ENCODE measurements around the gene PANX1.

GRCh38 chr11:94183886-94184264 lies 55.2 kb downstream of the PANX1 start:
- no peak for TF ChIP-seq YY1 (IDR thresholded peaks at IDR 0.05; ENCODE audit: insufficient read depth, insufficient read length)
- TF ChIP-seq ZNF274 (IDR thresholded peaks at IDR 0.05; ENCODE audit: low read depth, low read length), result no peak
